Measurements from ENCODE around the gene TMEM240.

DNA sequence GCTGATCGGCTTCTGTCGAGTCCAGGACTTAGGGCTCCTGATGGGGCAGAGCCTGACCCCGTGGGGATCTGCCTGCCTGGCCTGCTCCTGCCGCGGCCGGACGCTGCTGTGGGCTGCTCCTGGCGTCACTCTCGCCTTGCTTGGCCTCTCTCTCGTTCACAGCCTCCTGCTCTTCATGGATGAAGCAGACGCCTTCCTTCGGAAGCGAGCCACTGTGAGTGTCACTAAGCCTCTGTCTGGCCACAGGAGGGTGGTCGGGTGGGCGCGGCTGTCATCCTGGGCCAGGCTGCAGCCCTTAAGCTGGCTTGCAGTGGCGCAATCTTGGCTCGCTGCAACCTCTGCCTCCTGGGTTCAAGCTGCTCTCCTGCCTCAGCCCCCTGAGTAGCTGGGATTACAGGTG lies 52.7 kb downstream of the TMEM240 start:
- TF ChIP-seq, protein P1, sequence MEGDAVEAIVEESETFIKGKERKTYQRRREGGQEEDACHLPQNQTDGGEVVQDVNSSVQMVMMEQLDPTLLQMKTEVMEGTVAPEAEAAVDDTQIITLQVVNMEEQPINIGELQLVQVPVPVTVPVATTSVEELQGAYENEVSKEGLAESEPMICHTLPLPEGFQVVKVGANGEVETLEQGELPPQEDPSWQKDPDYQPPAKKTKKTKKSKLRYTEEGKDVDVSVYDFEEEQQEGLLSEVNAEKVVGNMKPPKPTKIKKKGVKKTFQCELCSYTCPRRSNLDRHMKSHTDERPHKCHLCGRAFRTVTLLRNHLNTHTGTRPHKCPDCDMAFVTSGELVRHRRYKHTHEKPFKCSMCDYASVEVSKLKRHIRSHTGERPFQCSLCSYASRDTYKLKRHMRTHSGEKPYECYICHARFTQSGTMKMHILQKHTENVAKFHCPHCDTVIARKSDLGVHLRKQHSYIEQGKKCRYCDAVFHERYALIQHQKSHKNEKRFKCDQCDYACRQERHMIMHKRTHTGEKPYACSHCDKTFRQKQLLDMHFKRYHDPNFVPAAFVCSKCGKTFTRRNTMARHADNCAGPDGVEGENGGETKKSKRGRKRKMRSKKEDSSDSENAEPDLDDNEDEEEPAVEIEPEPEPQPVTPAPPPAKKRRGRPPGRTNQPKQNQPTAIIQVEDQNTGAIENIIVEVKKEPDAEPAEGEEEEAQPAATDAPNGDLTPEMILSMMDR (IDR thresholded peaks at IDR 0.05; ENCODE audit: low read depth, low read length, poor library complexity, severe bottlenecking) = no peak
- TF ChIP-seq EZH2phosphoT487 (IDR thresholded peaks at IDR 0.05; ENCODE audit: borderline replicate concordance, low read length) = no peak

All from DOHH2 (cell line).